Naive thymus-derived CD8-positive, alpha-beta T cell (primary cell): Measurements from ENCODE around the gene DUS2. TPM values are rescaled to one million over a fixed set of nuclear protein-coding genes. Genes with fewer than 3 reads are reported as not detected.

ENCODE experiments used
- ATAC-seq, 2 donors: fragments of 150-1000 bp; cut with Tn5 transposase in 1 of 2; sonication (Bioruptor Pico), chemical (Tn5 transposase) in 1 of 2; 1 replicate in 1 of 2; 2 replicates in 1 of 2; pipeline ENCODE4 v1.10.0; 2021; ENCODE audit warnings: mild to moderate bottlenecking in 2 of 2, moderate library complexity in 2 of 2
- POLR2A ChIA-PET: fragments of 350-600 bp; sonication (Branson Sonifier 250); formaldehyde crosslinking; loops from one replicate; lab custom pipeline; 2021; ENCODE audit warnings: antibody characterized with exemption; lab: Charles Lee
- DNase-seq, 10 donors: peaks; one replicate each; pipeline versions ENCODE4 v3.0.0 to v3.0.0-alpha.2; 2020 to 2022
- H3K27ac Mint-ChIP-seq, 10 donors: one replicate each; pipeline ENCODE4 v1.8.0; 2020 to 2022; ENCODE audit warnings: mild to moderate bottlenecking in 10 of 10, mixed read lengths in 10 of 10, moderate library complexity in 4 of 10, inconsistent platforms in 1 of 10
- H3K27me3 Mint-ChIP-seq, 5 donors: one replicate each; pipeline ENCODE4 v1.8.0; 2021 to 2022; ENCODE audit warnings: mixed read lengths in 5 of 5
- H3K36me3 Mint-ChIP-seq, 3 donors: one replicate each; pipeline ENCODE4 v1.8.0; 2020 to 2022; ENCODE audit warnings: mixed read lengths in 3 of 3, mild to moderate bottlenecking in 2 of 3, inconsistent platforms in 1 of 3
- H3K4me1 Mint-ChIP-seq, 4 donors: one replicate each; pipeline ENCODE4 v1.8.0; 2021 to 2022; ENCODE audit warnings: mixed read lengths in 4 of 4
- H3K4me3 Mint-ChIP-seq, 10 donors: one replicate each; pipeline ENCODE4 v1.8.0; 2020 to 2022; ENCODE audit warnings: mild to moderate bottlenecking in 10 of 10, mixed read lengths in 10 of 10, moderate library complexity in 6 of 10, inconsistent platforms in 1 of 10
- H3K9me3 Mint-ChIP-seq, 9 donors: one replicate each; pipeline ENCODE4 v1.8.0; 2020 to 2022; ENCODE audit warnings: mixed read lengths in 9 of 9, mild to moderate bottlenecking in 3 of 9, inconsistent platforms in 1 of 9, moderate library complexity in 1 of 9
- polyA plus RNA-seq, 3 donors: library from polyadenylated mRNA; unstranded; fragments of 300-500 nt; fragmentation: Illumina TruSeq; gene quantifications; one replicate each; pipeline ENCODE4 v1.2.3, GENCODE V29; 2021
- total RNA-seq, 8 experiments: library from RNA in 2 of 8; stranded (reverse) in 2 of 8; gene quantifications; one replicate each; pipeline ENCODE4 v1.2.3 and lab custom pipeline; 2021 to 2026

The DUS2 gene
- 10 to 100 TPM; 18.2 to 21.1 TPM for total RNA-seq
- 10 to 100 TPM in 2 of 3 donors, 1 to 10 TPM in 1; 6.4 to 13.1 (median 10.5) TPM for polyA plus RNA-seq
- total RNA-seq (lab: John Stamatoyannopoulos, UW): 10.3 to 31.7 (median 14.3) reads per million in 6 experiments

DNA sequence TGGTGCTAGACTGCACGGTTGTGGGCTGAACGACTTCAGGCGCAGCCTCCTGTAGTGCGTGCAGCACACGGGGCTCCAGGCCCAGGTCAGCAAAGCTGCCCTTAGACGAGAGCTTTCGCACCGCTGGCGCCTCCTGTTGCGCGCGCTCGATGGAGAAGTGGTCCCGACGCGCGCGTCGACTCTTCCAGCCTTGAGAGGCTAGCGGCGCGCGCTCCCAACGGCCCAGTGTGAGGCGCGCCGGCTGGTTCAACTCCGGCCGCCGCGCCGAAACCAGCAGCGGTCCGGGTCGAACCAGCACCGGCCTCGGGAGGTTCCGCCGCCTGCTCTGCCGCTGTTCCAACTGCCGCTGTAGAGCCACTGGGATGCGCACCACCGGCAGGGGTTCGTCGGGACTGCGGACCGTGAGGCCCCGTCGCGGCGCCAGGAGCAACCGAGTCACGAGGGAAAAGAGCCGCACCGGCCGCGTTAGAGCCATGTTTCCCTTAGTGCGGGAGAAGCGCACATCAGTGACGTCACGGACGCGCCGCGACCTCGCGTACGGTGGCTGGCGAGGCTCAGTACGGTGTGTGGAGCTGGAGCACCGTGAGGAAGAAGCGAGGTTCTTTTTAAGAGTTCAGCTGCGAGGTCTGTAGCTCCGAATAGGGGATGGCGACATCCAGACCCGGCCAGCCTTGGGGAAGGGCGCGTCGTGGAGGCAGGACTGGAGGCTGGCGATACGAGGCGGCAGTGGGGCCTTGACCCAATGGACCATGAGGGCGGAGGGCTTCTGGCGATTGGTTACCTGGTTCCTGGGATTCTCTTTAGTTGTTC, at the start of gene DUS2, which contains the start of gene DDX28:
DUS2 (plus strand) TSS at position 557 of the 810 bp plus-strand sequence. CDS start 14,740 bp downstream, outside the sequence.
DDX28 (minus strand) TSS at position 505 of the 810 bp plus-strand sequence; CDS start at position 475, 30 bp downstream.
- Mint-ChIP-seq H3K36me3 (peaks cover 0 to 28% (median 8%) of the 10 kb centered on the region in 3 donors), H3K27ac (peak within 1 kb of the TSS; percentile 94 to 99 (median 98)), H3K4me1 (peaks cover 14 to 46% (median 27%) of the 10 kb centered on the region in 4 donors), H3K27me3 (peaks cover 0 to 2% (median 0%) of the 10 kb centered on the region in 5 donors), H3K9me3 (peaks cover 0 to 2% (median 0%) of the 10 kb centered on the region in 9 donors), H3K4me3 (peak within 1 kb of the TSS; percentile 89 to 100 (median 98))
- POLR2A ChIA-PET: interaction anchor here (0.6 to 15.1 kb wide), 17 partner anchors 9 to 506 kb away, joined by 3 to 447 read pairs (median 5); partner anchors contain the start of genes DPEP2, NFATC3 and SLC12A4
- DNase-seq (peak; percentile 85 to 97 (median 94)), ATAC-seq (peak; percentile 91 to 92)

DNA sequence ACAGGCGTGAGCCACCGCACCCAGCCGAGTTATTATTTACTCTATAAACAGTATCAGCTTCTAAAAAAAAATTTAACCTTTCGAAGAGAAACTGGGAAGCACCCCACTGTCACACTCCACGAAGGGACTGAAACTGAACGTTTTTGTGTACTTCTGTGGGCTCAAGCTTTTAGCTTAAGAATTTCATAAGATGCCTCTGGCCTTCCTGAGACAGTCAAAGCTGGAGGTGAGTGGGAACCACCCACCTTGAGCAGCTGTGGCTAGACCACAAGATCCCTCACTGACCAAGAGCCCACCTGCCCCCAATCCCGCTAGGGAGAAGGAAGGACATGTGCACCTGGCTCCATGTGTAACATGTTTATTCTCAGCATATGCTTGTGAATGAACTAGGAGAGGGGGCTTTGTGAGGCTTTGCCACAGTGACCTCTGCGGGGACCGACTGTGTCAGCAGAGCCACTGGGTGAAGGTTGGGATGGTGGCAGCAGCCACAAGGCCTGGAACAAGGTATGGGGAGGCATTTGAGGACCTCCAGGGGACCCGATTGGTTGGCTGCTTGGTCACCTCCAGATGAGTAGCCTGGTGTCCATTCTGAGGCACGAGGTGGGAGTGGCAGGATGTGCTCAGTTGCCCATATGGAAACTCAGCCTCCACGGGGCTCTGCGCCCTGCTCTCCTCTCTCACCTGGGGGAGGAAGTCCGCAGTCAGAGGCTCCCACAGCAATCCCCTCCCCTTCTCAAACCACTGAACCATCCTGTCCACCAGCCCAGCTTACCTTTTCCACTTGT, 47.6 kb upstream of the DUS2 start:
- H3K4me1 Mint-ChIP-seq: peaks cover 0 to 7% (median 4%) of the 10 kb centered on the region in 4 donors
- ATAC-seq (no peak), DNase-seq (no peak)
- POLR2A ChIA-PET: interaction anchor here (0.6 to 0.9 kb wide), 2 partner anchors 46 to 210 kb away, joined by 3 to 4 read pairs; no protein-coding TSS in a partner anchor
- no peak overlapping the region for H3K4me3 Mint-ChIP-seq
- H3K27me3 Mint-ChIP-seq: no peaks in the 10 kb centered on the region
- H3K9me3 Mint-ChIP-seq: no peaks in the 10 kb centered on the region
- H3K27ac Mint-ChIP-seq: peak overlapping the region in 3 of 10 donors; percentile 3 to 40 (median 15)
- no peaks in the 10 kb centered on the region for H3K36me3 Mint-ChIP-seq

DNA sequence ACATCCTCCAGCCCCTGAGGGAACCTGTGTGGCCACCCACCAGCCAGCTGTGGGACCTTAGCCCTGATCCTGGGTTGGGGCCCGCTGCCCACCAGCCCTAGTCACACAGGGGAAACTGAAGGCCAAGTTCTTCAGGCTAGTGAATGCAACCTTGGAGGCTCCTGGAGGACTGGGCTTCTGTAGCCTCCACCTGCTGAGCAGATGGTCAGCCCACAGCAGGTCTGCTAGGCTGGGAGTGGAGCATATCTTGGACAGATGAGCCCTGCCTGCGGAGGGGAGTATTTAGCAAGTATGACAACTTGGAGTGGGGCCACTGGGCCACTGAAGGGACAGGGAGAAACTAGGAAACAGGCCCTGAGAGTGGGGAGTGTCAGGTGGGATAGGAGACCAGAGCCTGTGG, 46.9 kb upstream of the DUS2 start:
- DNase-seq (no peak), ATAC-seq (no peak)
- Mint-ChIP-seq H3K4me3 (peak overlapping the region in 1 of 10 donors; percentile 26), H3K9me3 (no peaks in the 10 kb centered on the region), H3K27ac (no peak overlapping the region), H3K27me3 (no peaks in the 10 kb centered on the region), H3K4me1 (peaks cover 0 to 7% (median 4%) of the 10 kb centered on the region in 4 donors), H3K36me3 (no peaks in the 10 kb centered on the region)
- POLR2A ChIA-PET: no interaction called here

DNA sequence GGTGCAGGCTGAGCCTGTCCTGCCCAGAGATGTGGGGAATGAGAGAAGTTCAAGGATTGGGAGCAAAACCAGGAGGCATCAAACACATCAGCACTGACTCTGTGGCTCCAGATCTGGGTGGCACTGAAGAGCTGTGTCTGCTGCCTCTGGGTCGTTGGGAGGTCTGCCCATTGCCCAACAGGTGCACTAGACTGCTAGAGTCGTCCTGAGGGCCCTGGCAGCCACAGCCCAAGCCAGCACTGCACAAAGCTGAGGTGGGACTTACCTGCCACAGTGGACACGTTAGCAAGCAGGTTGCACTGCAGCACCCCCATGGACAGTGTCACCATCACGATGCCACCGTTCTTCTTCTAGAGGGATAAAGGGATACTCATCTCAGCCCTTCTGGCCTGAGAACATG, 46.1 kb upstream of the DUS2 start:
- H3K36me3 Mint-ChIP-seq: no peaks in the 10 kb centered on the region
- POLR2A ChIA-PET: no interaction called here
- DNase-seq: no peak
- H3K27me3 Mint-ChIP-seq: no peaks in the 10 kb centered on the region
- peaks cover 0 to 7% (median 4%) of the 10 kb centered on the region in 4 donors for H3K4me1 Mint-ChIP-seq
- no peak overlapping the region for H3K27ac Mint-ChIP-seq
- ATAC-seq: no peak
- H3K9me3 Mint-ChIP-seq: no peaks in the 10 kb centered on the region
- H3K4me3 Mint-ChIP-seq: no peak overlapping the region

DNA sequence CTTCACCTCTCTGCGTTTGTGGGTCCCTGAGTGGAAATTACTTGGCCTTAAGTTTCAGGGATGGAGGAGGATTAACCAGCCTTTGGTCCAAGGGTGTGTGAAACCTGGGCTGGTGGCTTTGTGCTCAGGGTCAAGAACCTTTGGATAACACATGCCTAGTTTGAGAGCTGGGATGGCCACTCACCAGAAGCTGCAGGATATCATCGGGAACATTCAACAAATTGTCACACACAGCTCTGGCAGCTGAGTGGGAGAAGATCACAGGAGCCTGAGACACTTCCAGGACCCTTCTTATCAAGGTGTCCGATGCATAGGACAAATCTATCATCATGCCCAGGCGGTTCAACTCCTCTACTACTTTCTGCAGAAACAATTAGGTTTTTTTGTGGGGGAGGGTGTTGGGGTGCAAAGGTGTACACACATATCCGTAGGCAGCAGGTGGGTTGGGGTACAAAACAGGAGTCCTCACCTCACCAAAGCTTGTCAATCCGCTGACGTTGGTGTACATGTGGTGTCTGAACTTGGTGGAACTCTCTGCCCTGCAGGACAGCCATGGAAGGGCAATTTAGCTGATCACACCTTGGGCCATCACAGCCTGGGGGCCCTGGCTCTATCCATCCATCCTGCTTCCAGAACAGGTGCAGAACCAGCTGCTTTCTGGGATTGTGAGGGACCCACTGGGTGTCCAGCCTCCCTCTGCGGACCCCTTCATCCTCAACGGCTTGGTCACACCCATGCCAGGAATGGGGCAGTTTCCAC, 45.4 kb upstream of the DUS2 start:
- no peaks in the 10 kb centered on the region for H3K27me3 Mint-ChIP-seq
- no peak for ATAC-seq
- no peaks in the 10 kb centered on the region for H3K36me3 Mint-ChIP-seq
- H3K27ac Mint-ChIP-seq: peak overlapping the region in 1 of 10 donors; percentile 7
- H3K4me1 Mint-ChIP-seq: peaks cover under 1 to 6% (median 4%) of the 10 kb centered on the region in 4 donors
- DNase-seq: no peak
- POLR2A ChIA-PET: interaction anchor here (0.5 to 1.3 kb wide), 3 partner anchors 9 to 474 kb away, joined by 3 to 4 read pairs (median 4); partner anchors contain the start of gene SLC12A4
- H3K9me3 Mint-ChIP-seq: no peaks in the 10 kb centered on the region
- no peak overlapping the region for H3K4me3 Mint-ChIP-seq

DNA sequence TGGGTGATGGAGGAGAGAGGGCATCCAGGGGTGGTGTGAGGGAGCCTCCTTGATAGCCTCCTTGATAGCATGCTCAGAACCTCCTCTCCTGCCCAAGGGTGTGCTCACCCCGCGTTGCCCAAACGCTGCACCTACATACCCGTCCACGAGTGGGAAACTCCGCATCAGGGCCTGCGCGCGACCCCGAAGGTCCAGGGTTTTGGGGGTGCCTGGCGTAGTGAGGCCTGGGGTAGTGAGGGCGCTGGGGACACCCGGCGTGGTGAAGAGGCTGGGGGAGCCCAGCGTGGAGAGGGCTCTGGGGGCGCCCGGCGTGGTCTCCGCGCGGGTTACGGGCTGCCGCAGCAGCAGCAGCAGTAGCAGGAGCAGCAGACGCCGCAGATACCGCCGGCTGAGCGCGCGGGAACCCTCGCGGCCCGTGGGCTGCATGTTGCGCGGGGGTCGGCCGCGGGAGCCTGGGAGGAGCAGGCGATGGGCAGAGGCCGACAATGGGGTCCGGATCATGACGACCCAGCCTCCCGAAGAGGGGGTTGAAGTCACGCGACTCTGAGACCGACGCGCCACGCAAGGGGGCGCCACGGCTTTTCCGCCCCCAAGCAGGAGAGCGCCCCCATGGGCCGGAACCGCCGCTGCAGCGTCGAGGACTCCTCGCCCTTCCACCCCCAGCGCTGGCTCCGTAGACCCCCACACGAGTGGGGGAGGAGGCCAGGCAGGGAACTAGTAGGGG, 43.0 kb upstream of the DUS2 start, which contains the start of gene DPEP3:
DPEP3 (minus strand) TSS at position 545 of the 724 bp plus-strand sequence; CDS start at position 426, 119 bp downstream.
- POLR2A ChIA-PET: interaction anchor here (1.2 to 1.4 kb wide), 2 partner anchors 16 to 51 kb away, joined by 3 to 4 read pairs; no protein-coding TSS in a partner anchor
- Mint-ChIP-seq H3K4me1 (peaks cover 14 to 24% (median 20%) of the 10 kb centered on the region in 4 donors), H3K4me3 (no peak within 1 kb of the TSS), H3K27me3 (no peaks in the 10 kb centered on the region), H3K36me3 (no peaks in the 10 kb centered on the region), H3K27ac (peak within 1 kb of the TSS in 1 of 10 donors; percentile 6), H3K9me3 (no peaks in the 10 kb centered on the region)
- DNase-seq (peak in 2 of 10 donors; percentile 14 to 23), ATAC-seq (peak in 1 of 2 donors; percentile 28)

DNA sequence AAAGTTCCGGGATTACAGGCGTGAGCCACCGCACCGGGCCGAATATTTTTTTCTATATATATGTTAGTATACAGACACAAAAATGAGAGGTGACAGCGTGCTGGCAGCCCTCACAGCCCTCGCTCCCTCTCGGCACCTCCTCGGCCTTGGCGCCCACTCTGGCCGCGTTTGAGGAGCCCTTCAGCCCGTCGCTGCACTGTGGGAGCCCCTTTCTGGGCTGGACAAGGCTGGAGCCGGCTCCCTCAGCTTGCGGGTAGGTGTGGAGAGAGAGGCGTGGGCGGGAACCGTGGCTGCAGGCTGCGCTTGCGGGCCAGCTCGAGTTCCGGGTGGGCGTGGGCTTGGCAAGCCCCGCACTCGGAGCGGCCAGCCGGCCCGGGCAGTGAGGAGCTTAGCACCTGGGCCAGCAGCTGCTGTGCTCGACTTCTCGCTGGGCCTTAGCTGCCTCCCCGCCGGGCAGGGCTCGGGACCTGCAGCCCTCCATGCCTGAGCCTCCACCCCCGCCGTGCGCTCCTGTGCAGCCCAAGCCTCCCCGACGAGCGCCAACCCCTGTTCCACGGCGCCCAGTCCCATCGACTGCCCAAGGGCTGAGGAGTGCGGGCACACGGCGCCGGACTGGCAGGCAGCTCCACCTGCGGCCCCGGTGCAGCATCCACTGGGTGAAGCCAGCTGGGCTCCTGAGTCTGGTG, 40.9 kb upstream of the DUS2 start:
- Mint-ChIP-seq H3K4me3 (no peak overlapping the region), H3K4me1 (peaks cover 11 to 24% (median 21%) of the 10 kb centered on the region in 4 donors), H3K36me3 (no peaks in the 10 kb centered on the region), H3K27ac (peak overlapping the region in 1 of 10 donors; percentile 56), H3K27me3 (no peaks in the 10 kb centered on the region), H3K9me3 (no peaks in the 10 kb centered on the region)
- ATAC-seq (no peak), DNase-seq (no peak)
- POLR2A ChIA-PET: interaction anchor here (0.6 to 2.3 kb wide), 6 partner anchors 10 to 46 kb away, joined by 3 to 9 read pairs (median 4); partner anchors contain the start of gene PSMB10

DNA sequence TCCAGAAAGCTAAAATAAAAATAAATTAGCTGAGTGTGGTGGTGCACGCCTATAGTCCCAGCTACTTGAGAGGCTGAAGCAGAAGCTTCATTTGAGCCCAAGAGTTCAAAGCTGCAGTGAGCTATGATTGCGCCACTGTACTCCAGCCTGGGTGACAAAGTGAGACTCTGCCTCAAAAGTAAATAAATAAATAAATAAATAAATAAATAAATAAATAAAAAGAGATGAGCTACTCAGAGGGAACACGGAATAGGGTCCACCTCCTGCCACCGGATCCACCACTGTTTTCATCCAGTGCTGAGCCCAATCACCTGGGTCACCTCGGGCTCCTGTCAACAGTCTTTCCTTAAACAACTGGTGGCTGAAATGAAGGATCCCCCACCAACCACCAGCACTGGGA, 36.1 kb upstream of the DUS2 start:
- Mint-ChIP-seq H3K9me3 (no peaks in the 10 kb centered on the region), H3K27ac (peak overlapping the region in 3 of 10 donors; percentile 15 to 77 (median 67)), H3K4me3 (no peak overlapping the region), H3K27me3 (no peaks in the 10 kb centered on the region), H3K4me1 (peaks cover 22 to 37% (median 28%) of the 10 kb centered on the region in 4 donors), H3K36me3 (peaks cover 0 to 10% (median 0%) of the 10 kb centered on the region in 3 donors)
- no peak for ATAC-seq
- no peak for DNase-seq
- POLR2A ChIA-PET: interaction anchor here (0.5 to 2.1 kb wide), 7 partner anchors 13 to 480 kb away, joined by 3 to 7 read pairs (median 3); no protein-coding TSS in a partner anchor

DNA sequence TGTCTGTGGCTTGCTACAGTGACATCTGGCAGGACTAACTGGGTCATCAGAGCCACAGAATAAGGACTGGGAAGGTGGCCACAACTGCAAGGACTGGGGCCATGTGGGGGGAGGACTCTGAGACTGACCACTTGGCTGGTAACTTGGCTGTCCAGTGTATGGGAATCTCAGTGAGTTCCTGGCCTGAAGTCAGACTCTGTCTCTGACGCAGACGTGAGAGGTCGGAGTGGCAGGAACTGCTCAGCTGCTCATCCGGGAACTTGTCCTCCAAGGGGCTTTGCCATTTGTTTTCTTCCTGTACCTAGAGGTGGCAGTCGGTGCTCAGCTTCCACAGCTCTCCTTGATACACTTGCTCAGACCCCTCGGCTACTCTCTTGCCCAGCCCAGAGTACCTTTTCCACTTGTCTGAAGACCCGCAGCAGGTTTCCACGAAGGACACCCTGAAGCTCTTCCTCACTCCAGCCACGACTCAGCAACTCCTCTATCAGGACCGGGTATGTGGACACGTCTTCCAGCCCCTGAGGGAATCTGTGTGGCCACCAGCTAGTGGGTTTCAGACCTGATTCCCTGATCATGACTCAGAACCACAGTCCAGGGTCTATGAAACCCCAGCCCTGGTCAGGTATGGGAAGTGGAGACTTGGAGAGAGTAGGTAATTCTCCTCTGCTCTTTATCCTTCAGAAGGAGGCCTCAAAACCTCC, 35.5 kb upstream of the DUS2 start:
- DNase-seq (no peak), ATAC-seq (no peak)
- Mint-ChIP-seq H3K27ac (peak overlapping the region; percentile 53 to 94 (median 82)), H3K27me3 (no peaks in the 10 kb centered on the region), H3K4me1 (peaks cover 22 to 42% (median 32%) of the 10 kb centered on the region in 4 donors), H3K4me3 (peak overlapping the region in 1 of 10 donors; percentile 34), H3K36me3 (peaks cover 0 to 10% (median 0%) of the 10 kb centered on the region in 3 donors), H3K9me3 (no peaks in the 10 kb centered on the region)
- POLR2A ChIA-PET: interaction anchor here (0.5 to 2.1 kb wide), 6 partner anchors 12 to 102 kb away, joined by 3 to 7 read pairs (median 3); no protein-coding TSS in a partner anchor

DNA sequence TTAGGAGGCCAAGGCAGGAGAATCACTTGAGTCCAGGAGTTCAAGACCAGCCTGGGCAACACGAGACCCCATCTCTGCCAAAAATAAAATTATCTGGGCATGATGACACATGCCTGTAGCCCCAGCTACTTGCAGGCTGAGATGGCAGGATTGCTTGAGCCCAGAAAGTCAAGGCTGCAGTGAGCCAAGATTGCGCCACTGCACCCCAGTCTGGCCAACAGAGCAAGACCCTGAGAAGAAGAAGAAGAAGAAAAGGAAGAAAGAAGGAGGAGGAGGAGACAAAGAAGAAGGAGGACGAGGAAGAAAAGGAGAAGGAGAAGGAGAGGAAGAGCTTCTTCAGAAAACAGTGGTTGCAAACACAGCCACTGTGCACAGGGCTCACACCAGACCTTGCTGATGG, 34.4 kb upstream of the DUS2 start:
- ATAC-seq: no peak
- no peak for DNase-seq
- Mint-ChIP-seq H3K27me3 (no peaks in the 10 kb centered on the region), H3K9me3 (no peaks in the 10 kb centered on the region), H3K4me3 (no peak overlapping the region), H3K27ac (peak overlapping the region in 9 of 10 donors; percentile 24 to 94 (median 54)), H3K4me1 (peaks cover 22 to 40% (median 33%) of the 10 kb centered on the region in 4 donors), H3K36me3 (peaks cover 0 to 10% (median 0%) of the 10 kb centered on the region in 3 donors)
- POLR2A ChIA-PET: interaction anchor here (0.7 to 2.1 kb wide), 5 partner anchors 17 to 72 kb away, joined by 3 to 7 read pairs (median 4); no protein-coding TSS in a partner anchor
